UCSD-AML1 (cell line): ENCODE data around the gene TOPBP1.
A peak's percentile ranks its signal among the peaks of the same experiment; 100 is the strongest.
"Not testable (repeated sequence)": the region's sequence is repeated elsewhere in the genome, so short reads cannot be mapped to it uniquely, and the experiment has no call there.

Experiments used
- DNase-seq: peaks from one replicate; lab custom pipeline; 2025; ENCODE audit not compliant: unreplicated experiment; lab: John Stamatoyannopoulos, UW

TOPBP1 gene

DNA sequence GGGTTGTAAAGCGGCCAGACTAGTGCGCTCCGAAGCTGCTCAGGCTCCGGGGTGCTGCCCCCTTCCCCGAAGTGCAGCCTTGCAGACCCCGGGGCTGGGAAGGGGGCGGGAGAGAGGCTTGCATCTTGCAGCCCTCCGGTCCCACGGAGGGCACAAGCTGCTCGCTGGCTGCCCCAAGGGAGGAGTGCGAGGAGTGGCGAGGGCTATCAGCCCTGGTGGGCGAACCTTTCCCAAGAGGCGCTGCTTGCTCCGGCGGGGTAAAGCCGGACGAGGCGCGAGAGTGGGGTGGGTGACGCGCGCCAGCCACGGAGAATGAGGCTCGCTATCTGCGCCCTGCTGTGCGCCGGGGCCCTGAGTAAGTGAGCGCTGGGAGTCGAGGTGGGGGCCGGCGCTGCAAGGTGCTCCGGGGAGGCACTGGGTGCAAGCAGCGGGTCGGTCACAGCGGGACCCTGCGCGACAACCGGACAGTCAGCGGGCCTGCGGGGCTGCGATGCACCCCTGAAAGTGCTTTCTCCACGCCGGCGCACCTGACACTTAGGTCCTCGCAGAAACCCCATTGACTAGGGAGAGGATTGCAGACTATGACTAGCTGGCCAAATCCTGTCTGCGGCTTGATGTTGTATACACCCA lies 12.7 kb upstream of the TOPBP1 start:
- DNase-seq, result no peak

DNA sequence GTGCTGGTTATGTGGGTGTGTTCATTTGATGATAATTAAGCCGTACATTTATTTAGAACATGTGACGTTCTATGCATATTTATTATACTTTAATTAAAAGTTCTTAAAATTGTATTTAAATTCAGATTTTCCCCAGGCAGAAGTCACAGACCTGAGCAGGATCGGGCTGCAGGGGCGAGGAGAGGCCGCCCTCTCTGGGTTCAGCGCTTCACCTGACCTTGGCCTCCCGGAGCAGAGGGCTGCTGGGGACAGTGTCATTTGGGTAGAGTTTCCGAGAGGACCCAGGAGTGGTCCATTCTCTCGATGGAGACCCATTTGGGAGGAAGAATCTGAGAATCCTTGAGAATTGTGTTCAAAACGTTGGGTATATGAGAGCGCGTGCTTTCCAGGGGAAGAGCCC lies 12.0 kb upstream of the TOPBP1 start:
- DNase-seq, result no peak

DNA sequence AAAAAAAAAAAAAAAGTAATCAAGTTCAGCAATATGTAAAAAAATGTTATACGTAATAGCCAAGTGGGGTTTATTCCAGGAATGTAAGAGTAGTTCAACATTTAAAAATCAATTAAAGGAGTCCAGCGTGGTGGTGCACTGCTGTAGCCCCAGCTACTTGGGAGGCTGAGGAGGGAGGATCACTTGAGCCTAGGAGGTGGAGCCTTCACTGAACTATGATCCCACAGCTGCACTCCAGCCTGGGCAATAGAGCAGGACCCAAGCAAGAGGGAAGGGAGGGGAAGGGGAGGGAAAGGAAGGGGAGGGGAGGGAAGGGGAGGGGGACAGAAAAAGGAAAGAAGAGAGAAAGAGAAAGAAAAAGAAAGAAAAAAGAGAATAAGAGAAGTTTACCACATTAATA lies 10.7 kb upstream of the TOPBP1 start:
- DNase-seq, result no peak

DNA sequence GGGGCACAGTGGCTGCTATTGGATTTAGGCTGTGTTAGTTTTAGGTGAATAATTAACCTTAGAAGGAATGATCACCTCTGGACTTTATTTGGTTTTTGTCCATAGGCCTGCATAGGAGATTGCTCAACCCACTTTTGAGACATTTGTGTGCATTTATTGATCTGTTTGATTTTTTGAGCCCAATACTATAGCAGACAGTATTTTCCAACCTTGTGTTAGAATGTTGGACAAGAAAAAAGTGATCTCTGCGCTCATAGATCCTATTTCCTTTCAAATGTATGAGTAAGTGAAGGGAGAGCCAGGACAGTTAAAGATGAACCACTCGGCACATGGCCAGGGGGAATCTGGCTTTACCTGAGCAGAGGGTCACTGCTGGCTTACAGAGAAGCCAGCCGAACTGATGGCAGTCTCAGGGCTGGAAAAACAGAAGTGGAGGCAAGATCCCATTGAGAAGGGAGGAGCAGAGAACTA lies 8.8 kb upstream of the TOPBP1 start:
- DNase-seq, result no peak

DNA sequence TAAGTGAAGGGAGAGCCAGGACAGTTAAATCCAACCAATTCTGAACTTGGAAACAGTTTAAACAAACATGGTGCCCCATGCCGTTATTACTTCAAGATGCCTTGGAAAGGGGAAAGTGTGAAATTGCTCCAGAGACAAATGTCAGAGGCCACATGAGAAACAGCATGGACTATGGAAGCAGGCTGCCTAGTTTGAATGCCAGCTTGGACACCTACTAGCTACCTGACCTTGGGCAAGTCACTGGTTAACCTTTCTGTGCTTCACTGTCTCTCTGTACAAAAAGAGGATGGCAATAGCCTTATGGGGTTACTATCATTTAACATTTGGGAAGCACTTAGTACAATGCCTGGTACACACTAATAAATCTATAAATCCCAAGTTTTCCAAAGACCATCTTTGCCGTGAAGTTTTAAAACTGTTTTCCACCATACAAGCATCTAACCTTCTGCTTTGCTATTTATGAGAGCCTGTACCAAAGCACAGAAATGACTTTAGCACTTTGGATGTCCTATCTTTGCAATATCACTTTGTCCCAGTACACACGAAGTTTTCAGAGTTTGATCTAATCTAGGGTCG lies 8.3 kb upstream of the TOPBP1 start:
- DNase-seq, result no peak

DNA sequence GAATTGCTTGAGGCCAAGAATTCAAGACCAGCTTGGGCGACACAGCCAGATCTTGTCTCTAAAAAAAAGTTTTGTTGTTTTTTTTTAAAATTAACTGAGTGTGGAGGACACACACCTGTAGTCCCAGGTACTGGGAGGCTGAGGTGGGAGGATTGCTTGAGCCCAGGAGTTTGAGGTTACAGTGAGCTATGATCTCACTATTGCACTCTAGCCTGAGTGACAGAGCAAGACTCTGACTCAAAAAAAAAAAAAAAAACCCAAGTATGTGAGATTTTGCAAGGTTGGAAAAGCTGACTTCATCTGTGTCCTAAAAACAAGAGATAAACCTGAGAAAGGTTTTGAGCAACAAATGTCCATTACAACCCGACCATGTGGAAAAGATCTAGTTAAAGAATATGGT lies 5.4 kb upstream of the TOPBP1 start:
- DNase-seq, result no peak

DNA sequence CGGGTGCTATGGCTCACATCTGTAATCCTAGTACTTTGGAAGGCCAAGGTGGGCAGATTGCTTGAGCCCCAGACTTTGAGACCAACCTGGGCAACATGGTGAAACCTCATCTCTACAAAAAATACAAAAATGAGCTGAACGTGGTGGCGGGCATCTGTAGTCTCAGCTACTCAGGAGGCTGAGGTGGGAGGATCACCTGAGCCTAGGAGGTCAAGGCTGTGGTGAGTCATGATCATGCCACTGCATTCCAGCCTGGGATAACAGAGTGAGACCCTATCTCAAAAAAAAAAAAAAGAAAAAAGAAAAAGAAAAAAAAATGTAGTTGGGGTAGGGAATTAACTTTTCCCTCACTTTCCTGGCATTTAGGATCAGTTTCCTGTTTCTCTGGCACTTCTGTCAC lies 3.4 kb upstream of the TOPBP1 start:
- not testable (repeated sequence) for DNase-seq

DNA sequence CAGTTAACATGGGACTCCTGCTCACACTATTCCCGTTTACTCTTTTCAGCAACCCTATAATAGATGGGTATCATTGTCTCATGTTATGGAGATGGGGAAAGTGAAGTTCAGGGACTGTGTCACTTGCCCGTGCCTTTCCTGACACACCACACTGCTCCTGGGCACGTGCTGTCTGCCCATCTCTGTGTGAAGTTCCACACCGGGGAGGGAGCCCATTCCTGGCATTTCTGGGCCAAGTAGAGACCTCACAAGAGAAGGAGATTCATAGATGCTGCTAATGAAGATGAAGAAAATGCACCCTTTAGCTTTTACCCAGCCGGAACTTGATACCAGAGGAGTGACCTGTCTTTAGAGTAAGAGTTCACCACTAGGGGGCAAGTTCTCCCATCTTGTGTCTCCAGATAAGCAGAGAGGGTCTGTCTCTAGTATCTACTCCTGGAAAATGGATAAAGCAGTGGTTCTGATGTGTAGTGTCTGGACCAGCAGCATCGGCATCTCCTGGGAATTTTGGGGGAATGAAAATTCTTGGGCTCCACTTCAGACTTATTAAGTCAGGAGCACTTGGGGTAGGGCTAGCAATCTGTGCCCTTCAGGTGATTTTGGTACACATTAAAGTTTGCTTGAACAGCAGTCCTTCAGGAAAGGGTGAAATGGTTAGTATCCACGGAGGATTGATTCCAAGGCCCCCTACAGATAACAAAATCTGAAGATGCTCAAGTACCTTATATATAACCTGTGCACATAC lies 2.0 kb upstream of the TOPBP1 start:
- peak; percentile 17 for DNase-seq

DNA sequence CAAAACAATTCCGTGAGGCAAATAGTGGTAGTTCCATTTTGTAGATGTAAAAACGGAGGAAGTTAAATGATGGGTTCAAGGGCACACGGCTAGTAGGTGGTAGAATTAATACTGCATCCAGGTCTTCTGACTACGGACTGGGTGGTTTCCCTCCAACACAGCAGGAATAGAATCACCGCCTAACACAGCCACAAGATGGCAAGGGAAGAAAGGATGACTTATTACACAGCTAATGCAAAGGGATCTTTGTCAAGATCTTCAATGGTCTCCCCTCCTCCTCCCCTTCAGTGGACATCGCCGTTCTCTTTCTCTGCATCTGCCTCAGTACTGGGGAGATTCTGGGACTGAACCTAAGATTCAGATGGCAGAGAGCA lies 524 bp upstream of the TOPBP1 start:
- DNase-seq, result no peak

DNA sequence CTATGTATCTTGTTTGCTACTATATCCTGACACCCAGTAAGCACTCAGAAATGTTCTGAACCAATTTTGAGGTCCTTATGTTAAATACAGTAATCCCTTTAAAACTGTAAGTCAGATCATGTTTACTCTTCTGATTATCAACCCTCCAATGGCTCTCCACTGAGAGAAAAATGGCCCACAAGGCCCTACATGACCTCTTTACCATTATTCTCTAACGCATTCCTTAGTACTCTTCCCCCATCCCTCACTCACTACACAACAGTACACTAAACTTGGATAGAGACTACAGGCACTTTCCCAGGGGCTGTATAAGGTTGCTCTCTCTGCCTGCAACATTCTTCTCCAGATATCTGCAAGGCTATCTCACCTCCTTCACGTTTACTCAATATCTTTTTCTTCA lies 1.9 kb downstream of the TOPBP1 start:
- DNase-seq, result no peak

DNA sequence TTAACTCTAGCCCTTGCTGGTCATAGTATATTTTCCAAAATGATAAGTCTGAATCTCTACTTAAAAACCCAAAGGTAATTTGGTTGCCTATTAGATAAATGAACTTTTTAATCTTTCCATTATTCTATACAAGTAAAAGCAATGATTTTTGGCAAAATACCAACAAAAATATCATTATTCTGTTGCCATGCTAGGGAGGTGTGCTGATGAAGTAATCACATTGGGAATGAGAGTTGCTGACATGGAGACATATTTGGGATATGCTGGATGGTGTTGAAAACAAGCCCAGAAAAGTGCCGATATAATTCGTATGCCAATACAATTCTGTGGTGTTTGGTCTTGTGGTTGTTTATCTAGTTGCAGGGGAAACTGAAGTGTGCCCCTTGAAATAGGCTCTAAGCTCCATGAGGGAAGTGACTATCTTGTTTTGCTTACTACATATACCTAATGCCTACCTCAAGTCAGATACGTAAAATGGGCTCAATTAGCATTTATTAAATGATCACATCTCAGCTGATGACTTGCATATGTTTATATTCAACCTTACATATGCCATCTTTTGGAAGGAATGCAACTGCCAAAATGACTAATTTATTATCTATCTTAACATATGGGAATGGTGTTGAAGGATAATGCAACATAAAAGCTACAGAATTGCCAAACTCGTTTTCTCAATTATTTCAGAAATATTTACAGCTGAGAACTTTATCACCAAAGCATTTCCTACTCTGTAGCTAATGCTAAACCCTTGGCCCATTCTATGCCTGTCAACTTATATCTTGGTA lies 5.8 kb downstream of the TOPBP1 start:
- DNase-seq, result no peak

DNA sequence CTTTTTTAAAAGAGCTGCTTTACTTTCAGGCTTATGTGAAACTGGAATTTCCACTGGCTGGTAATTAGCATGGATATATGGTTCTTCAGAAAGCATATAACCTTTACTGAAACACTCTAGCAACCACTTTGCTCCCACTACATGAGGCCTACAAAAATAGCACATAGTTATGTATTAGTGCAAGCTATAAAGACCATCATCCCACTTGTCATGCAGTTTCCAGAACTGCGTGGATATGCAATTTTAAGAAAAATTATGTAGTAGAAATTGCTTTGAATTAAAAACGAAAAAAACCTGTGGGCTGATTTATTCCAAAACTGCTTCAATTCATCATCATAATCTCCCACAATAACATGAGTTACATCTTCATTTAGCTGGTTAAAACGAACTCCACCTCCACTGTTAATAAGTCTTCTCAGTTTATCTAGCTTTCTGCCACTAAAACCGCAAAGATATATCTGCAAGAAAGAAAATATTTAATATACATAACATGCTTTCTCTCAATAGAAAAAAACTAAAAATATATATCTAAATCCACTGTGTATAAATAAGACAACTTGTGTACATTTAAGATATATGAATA lies 12.2 kb downstream of the TOPBP1 start:
- DNase-seq, result no peak

DNA sequence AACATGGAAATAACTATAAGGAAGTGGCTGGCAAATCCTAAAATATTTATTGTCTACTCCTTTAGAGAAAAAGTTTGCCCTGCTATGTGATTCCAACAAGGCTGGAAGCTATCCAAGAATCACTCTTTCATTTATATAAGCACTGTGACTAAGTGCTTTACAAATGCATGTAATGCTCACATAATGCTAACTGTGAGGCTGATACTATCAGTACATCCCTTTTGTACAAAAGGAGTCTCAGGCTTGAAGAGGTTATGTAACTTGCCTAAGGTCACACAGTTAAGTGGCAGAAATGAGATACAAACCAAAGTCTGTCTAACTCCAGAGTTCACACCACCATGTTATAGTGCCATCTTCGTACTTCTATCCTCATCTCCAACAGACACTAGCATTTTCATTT lies 17.0 kb downstream of the TOPBP1 start:
- no peak for DNase-seq

DNA sequence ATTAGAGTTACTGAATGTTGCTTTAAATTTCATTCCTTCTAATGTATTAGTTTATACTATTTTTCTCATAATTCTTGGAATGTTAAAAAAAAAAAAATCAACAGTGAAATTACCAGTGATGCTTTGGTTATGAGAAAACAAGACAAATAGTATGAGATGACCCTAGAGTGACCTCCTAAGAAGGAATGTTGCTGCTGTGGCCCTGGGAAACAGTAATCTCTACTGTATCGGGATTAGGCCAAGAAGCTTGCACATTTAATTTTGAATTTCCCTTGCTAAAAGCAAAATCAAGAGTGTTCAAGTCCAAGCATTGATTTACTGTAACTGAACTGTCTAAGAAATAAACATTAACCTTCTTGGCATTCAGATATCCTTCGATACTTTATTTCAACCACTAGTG lies 18.1 kb downstream of the TOPBP1 start:
- no peak for DNase-seq

DNA sequence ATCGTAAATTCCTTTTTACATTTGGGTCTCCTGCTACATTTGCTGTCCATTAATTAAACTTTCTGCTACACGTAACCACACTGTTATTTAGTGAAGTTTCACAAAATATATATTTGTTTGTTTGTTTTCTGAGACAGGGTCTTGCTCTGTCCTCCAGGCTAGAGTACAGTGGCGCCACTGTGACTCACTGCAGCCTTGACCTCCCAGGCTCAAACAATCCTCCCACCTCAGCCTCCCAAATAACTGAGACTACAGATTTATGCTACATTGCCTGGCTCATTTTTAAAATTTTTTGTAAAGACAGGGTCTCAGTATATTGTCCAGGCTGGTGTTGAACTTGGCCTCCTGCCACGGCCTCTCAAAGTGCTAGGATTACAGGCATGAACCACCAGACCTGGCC lies 20.5 kb downstream of the TOPBP1 start:
- no peak for DNase-seq

DNA sequence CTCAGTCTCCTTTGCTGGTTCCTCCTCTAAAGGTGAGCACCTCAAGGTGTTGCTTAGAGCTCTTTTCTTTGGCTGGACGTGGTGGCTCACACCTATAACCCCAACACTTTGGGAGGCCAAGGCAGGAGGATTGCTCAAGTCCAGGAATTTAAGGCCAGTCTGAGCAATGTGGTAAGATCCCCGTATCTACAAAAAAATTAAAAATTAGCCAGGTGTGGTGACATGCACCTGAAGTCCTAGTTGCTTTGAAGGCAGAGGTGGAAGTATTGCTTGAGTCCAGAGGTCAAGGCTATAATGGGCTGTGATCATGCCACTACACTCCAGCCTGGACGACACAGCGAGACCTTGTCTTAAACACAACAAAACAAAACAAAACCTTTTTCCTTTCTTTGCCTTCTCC lies 28.3 kb downstream of the TOPBP1 start:
- no peak for DNase-seq

DNA sequence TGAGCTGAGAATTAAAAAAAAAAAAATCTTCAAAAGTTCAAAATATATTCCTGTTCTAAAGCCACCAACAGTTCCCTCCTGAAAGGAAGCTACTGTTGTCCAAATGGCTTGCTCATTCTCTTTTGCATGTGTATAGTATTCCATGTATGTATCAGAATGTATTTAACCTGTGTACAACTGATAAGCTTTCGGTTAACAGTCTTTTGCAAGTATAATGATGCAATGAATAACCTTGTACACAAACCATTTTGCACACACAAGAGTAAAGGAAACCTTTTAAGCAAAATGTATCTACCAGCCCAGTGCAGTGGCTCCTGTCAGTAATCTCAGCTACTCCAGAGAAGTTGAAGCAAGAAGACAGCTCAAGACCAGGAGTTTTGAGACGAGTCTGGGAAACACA lies 32.6 kb downstream of the TOPBP1 start:
- DNase-seq, result no peak

DNA sequence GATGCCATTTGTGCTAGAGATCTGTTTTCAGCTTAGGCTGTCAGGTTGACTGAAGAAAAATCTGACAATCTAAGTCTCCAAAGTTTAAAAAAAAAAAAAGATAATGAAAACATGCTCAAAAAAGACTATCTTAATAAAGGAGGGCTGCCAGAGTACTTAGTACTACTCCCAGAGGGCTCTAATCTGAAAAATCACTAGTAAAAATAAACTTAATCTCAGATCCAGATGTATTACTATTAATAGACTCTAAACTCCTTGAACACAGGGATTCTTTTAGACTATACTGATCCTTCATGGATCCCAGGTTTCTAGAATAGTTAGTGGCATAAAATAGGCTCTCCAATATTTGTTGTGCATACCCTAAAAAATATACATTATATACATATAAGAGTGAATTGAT lies 34.0 kb downstream of the TOPBP1 start:
- no peak for DNase-seq

DNA sequence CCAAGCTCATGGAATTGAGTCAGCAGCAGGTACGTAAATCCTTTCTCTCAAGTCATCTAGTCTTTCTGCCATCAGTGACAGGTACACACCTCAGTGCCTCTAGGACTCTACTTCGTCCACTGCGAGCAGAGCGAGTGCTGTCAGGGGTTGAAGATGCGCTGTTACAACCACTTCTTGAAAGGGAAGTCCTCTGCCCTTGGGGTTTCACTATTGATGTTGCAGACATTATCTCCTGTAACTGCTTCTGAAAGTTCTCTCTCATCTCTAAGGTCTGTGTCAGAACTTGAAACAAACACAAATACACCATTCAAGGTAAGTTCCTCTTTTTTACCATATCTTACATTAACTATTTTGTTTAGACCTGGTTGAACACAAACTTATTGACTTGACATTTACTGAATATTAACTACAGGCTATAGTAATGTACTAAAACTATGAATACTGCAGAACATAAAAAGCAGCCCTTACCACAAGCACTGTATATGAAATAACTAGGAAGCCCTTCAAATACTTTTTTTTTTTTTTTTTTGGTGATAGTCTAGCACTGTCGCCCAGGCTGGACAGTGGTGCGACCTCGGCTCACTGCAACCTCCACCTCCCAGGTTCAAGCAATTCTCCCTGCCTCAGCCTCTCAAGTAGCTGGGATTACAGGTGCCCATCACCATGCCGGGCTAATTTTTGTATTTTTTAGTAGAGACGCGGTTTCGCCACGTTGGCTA lies 41.5 kb downstream of the TOPBP1 start:
- no peak for DNase-seq

DNA sequence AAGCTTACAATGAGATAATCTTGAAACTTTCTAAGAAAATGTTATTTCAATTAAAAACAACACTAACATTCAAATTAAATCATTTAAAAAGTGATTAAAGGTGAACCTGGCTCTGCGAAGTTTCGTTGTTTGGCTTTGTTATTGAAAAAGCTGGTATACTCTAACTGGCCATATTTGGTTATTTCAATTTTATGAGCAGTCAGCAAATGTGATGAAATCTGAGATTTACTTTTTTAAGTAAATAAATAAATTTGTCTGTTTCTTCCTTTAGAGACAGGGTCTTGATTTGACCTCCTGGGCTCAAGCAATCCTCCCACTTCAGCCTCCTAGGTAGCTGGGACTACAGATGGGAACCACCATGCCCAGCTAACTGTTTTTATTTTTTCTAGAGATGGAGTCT lies 50.2 kb downstream of the TOPBP1 start:
- no peak for DNase-seq

DNA sequence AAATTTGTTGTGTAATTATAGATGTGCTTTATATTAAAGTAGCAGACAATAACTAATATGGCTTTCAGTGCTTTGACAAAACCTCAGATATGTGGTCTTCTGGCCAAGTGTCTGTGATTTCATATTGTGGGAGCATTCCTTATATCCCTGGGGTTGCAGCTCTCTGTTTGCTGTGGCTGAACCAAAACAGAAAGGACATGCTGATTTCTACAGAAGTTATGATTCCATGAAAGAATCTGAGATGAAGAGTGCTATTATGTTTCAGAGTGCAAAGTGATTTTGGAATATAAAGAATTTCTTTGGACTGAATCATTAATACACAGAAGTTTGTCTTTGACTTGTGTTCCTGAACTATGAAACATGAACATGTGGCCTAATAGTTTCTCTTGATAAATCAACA lies 51.7 kb downstream of the TOPBP1 start:
- no peak for DNase-seq
